Adipose tissue (tissue), 3 donors: ENCODE measurements around the gene MAP1LC3B2. TPM values are rescaled to one million over a fixed set of nuclear protein-coding genes. Genes with fewer than 3 reads are reported as not detected.
"Not testable (repeated sequence)": the region's sequence is repeated elsewhere in the genome, so short reads cannot be mapped to it uniquely, and the experiment has no call there.

Experiments used
- H3K27ac ChIP-seq: one replicate; pipeline ENCODE4 v1.5.1; 2013; ENCODE audit warnings: low read depth, low read length
- WGBS, 3 donors: extraction: QIAGEN DNeasy Blood & Tissue Kit; methylation state at CpG; one replicate each; pipeline ENCODE4 v1.1.7; 2013; 5-methylcytosine and 5-hydroxymethylcytosine counted together
- polyA plus RNA-seq, 3 donors: library from polyadenylated mRNA; stranded (reverse); fragments of 200-250 nt; gene quantifications; one replicate each; pipeline ENCODE4 v1.2.3, GENCODE V29; 2013
- donor health status: healthy with polysubstance abuse.
- donor health status: Bipolar disorder and iron deficiency.
- donor health status: healthy.

The MAP1LC3B2 gene
- polyA plus RNA-seq, 3 donors: 0.44 to 1.5 (median 1.1) TPM

DNA sequence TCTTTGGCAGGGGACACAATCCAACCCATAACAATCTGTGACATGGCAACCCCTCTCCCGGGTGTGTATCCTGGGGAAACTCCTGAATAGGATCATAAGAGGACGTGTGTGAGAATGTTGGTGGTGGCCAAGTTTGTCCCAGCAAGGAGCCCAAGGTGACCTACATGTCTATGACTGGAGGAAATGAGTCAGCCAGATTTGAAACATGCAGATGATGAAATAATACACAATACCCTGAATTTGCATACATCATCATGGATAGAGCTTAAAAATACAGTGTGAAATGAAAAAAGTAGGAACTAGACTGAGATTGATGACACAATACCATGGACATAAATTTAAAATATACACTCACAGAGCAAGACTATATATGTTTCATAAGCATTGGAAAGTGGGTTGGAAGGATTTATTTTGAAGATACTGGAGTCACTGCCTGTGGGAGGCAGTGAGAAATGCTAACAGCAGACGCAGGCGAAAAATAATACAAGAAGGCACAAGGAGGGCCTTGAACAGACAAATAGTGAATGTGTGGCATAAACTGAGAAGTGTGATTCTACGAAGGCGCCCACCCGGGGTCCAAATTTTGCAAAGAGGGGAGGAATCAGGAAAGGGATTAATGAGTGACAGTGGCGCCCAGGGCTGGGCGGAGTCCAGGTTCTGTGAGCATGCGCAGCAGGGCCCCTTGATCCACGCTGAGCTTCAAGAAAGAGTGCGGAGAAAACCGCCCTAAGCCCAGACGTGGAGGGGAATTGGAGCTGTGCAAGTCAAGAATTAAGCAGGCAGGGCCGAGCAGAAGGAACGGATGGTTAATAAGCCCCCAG, 7.0 kb upstream of the MAP1LC3B2 start:
- 89 to 91% (median 90%) methylated on average over 16 of the region's 16 CpGs for WGBS, 3 donors
- no peak overlapping the region for H3K27ac ChIP-seq

DNA sequence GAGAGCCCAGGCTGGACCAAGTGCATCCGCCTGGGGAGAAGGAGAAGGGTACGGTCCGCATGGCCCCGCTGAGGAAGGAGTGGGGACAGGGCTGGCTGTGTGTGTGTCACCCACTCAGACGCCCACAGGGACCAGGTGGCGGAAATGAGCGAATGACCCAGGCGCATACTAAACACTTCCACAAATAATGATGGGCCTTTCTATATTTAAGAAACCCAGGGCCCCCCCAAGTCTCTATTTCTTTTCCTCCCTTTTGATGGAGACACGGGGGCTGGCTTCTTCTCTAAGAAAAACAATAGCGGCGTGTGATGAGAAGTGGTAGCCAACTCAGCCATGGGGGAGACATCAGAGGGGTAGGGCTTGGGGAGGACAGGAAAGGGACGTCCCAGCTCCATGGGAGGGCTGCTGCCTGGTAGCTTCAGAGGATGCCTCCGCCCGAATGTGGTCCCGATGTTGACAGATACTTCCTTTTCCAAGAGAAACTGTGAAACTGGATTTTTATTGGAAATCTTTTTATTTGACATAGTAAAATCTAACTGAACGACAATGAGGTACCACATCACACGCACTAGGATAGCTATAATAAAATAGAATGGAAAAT, 6.3 kb upstream of the MAP1LC3B2 start:
- WGBS, 3 donors: 85 to 91% (median 89%) methylated on average over 17 of the region's 17 CpGs
- no peak overlapping the region for H3K27ac ChIP-seq

DNA sequence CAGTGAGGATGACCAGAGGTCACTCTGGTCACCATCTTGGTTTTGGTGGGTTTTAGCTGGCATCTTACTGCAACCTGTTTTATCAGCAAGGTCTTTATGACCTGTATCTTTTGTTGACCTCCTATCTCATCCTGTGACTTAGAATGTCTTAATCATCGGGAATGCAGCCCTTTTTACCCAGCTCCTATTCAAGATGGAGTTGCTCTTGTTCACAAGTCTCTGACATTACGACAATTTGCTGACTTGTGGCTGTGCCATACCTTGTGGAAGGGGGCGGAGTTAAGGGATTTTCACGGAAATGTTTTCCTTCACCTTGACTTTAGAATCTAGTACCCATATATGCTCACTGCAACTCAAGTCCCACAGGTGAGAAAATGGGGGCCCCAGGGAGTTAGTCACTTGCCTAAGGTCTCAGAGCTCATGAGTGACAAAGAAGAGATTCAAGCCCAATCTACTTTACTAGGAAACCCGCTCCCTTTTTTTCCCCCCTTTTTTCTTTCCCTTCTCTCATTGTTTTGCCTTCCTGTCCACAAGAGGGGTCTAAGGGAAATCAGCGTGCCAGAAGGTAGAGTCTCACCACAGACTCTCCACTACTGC, 2.7 kb upstream of the MAP1LC3B2 start:
- H3K27ac ChIP-seq: no peak overlapping the region
- WGBS, 3 donors: 89 to 95% (median 95%) methylated on average over 6 of the region's 6 CpGs

DNA sequence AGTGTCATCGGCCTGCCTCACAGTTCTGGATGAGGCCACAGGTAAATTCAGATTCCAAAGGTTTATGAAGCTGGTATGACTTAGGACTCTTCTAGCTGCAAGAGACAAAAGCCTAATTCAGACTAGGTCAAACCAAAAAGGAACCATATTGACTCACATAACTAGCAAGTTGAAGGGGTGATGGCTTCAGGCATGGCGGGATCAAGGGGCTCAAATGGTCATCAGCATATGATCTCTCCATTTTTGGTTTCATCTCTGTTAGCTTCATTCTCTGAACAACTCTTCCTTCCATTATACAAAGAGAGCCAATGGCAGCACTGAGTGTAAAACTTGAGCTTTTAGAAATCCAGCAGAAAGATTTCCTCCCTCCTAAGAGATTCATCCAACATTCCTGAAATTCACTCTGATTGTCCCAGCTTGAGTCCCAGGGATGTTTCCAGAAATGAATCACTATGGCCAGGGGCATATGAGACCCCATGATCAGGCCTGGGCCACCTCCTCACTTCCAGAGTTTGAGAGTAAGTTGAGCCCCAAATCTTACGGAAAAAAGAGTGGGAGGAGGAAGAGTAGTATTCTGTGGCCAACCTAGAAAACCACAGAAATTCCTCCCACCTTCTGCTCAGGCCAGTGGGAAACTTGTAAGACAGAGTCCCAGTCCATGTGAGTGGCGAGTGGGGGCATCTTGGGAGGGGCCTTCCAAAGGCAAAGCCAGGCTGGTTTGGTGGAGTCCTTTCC, 2.0 kb upstream of the MAP1LC3B2 start:
- H3K27ac ChIP-seq: no peak overlapping the region
- WGBS, 3 donors: 82 to 94% (median 85%) methylated on average over 4 of the region's 4 CpGs

DNA sequence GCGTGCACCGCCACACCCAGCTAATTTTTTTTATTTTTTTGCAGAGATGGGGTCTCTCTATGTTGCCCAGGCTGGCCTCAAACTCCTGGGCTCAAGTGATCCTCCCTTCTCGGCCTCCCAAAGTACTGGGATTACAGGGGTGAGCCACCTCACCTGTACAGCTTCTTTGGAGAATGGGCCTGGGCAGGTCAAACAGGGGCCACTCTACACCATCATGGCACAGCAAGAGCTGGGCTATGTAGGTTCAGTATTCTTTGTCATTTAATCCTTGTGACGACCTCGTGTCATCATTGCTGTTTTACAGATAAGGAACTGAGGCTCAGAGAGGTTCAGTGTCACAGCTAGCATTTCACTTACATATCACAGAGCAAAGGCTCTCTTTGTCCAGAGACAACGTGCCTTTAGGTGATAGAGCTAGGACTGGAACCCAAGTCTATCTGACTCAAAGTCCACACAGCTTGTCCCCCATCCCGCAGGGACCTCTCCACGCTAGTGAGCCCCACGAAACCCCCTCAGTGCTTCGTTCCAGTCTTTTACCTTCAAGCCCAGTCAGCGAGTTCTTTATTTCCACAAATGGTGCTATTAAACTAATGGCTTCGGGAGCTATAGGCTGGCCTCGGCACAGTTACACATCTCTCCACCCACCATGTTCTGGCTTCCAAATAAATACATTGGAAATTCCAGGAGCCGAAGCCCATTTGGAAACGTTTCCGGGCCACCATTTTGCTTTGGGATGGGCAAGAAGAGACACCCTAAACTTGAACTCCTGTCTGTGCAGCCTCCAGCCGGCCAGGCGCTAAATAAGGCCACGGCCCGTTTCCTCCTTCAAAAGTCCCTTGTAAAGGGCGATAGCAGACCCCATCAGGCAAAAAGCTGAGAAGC, 660 bp upstream of the MAP1LC3B2 start:
- 82 to 91% (median 86%) methylated on average over 21 of the region's 21 CpGs for WGBS, 3 donors

DNA sequence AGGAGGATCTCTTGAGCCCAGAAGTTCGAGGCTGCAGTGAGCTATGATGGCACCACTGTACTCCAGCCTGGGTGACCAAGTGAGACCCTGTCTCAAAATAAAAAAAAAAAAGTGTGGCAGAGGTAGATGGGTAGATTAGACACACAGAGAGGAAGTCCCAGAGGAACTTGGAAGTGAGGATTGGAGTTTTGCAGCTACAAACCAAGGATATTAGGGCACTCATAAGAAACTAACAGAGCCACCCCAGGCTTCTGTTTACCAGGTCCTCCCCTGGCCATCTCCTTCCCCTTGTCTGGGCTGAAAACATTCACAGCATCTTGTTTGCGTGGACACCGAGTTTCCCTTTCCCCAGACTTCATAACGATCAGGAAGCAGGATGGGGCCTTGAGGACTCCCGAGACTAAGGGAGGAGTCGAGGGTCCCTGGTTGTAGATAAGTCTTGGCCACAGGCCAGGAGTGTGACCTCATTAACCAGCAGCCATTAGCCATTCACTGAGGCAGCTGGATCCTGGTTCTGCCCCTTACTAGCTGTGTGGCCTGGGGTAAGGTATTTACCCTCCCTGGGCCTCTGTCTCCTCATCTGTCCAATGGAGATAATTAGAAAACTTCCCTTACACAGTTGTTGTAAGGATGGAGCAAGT, 2.1 kb downstream of the MAP1LC3B2 start:
- 40 to 59% (median 53%) methylated on average over 6 of the region's 6 CpGs for WGBS, 3 donors
- no peak overlapping the region for H3K27ac ChIP-seq

More for the DNA sequence above, 660 bp upstream of the MAP1LC3B2 start:
- H3K27ac ChIP-seq: no peak overlapping the region

- WGBS, 3 donors: 79 to 96% (median 88%) methylated on average over 7 of the region's 7 CpGs
- H3K27ac ChIP-seq: no peak overlapping the region
Measured at GRCh38 chr12:116562090-116562489, 2.9 kb downstream of the MAP1LC3B2 start.

GRCh38 chr12:116563262-116563661, 4.1 kb downstream of the MAP1LC3B2 start:
- WGBS, 3 donors: 98 to 100% (median 100%) methylated on average over 1 of the region's 1 CpG
- H3K27ac ChIP-seq: no peak overlapping the region

GRCh38 chr12:116564080-116564479, 4.9 kb downstream of the MAP1LC3B2 start:
- no peak overlapping the region for H3K27ac ChIP-seq

DNA sequence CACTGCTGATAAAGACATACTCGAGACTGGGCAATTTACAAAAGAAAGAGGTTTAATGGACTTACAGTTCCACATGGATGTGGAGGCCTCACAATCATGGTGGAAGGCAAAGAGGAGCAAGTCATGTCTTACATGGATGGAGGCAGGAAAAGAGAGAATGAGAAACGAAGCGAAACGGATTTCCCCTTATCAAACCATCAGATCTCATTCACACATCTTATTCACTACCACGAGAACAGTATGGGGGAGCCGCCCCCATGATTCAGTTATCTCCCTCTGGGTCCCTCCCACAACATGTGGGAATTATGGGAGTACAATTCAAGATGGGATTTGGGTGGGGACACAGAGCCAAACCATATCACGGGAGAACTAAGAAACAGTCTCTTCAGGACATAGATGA, 6.0 kb downstream of the MAP1LC3B2 start:
- not testable (repeated sequence) for H3K27ac ChIP-seq
- WGBS, 3 donors: 95% methylated on average over 7 of the region's 7 CpGs

GRCh38 chr12:116565963-116566362, 6.8 kb downstream of the MAP1LC3B2 start:
- no peak overlapping the region for H3K27ac ChIP-seq
- 86 to 91% (median 89%) methylated on average over 2 of the region's 2 CpGs for WGBS, 3 donors

- H3K27ac ChIP-seq: no peak overlapping the region
- 82 to 90% (median 88%) methylated on average over 2 of the region's 2 CpGs for WGBS, 3 donors
Measured at GRCh38 chr12:116568203-116568602, 9.0 kb downstream of the MAP1LC3B2 start.

DNA sequence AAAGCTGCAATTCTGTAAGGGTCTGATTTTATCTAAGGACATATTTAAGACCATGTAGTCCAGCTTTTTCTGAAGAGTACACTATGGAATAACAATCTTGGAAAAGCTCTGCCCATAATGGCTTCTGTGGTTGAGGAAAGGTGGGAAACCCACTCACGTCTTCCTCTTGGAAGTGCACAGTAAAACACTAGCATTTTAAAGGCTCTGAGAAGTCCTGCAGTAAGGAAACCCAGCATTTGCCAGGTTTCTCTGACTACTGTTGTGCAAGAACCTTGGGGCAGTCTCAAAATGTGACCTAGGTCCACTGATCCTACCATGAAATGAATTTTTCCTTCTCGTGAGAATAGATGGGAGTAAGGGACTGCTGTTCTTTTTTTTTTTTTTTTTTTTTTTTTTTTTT, 11.9 kb downstream of the MAP1LC3B2 start:
- H3K27ac ChIP-seq: no peak overlapping the region
- WGBS, 3 donors: 85 to 93% (median 91%) methylated on average over 2 of the region's 2 CpGs

- no peak overlapping the region for H3K27ac ChIP-seq
- WGBS, 3 donors: 90 to 92% (median 91%) methylated on average over 4 of the region's 4 CpGs
Measured at GRCh38 chr12:116573776-116574175, 14.6 kb downstream of the MAP1LC3B2 start.

DNA sequence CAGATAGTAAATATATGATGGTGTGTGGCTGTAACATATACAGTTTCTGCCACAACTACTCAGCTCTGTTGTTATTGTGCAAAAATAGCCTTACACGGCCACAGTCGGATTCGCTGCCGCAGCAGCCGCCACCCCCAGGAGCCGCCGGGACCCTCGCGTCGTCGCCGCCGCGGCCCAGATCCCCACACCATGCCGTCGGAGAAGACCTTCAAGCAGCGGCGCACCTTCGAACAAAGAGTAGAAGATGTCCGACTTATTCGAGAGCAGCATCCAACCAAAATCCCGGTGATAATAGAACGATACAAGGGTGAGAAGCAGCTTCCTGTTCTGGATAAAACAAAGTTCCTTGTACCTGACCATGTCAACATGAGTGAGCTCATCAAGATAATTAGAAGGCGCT, 16.6 kb downstream of the MAP1LC3B2 start:
- H3K27ac ChIP-seq: not testable (repeated sequence)

DNA sequence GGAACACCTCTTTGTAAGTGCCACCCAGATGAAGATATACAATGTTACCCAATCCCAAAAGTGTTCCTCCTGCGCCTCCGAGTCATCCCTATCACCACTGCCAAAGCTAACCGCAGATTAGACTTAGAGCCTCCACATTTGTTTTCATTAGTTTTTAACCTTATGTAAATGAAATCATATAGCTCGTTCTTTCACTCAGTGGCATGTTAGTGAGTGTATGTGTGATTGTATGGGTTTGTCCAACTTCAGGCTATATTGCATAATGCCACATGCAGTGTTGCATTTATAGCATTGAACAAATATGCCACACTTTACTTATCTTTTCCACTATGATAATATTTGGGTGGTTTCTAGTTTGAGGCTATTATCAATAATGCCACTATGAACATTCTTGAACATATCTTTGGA, 18.0 kb downstream of the MAP1LC3B2 start:
- 90 to 96% (median 92%) methylated on average over 4 of the region's 4 CpGs for WGBS, 3 donors
- H3K27ac ChIP-seq: no peak overlapping the region

More for the DNA sequence above, 16.6 kb downstream of the MAP1LC3B2 start:
- 93 to 95% (median 94%) methylated on average over 24 of the region's 24 CpGs for WGBS, 3 donors

DNA sequence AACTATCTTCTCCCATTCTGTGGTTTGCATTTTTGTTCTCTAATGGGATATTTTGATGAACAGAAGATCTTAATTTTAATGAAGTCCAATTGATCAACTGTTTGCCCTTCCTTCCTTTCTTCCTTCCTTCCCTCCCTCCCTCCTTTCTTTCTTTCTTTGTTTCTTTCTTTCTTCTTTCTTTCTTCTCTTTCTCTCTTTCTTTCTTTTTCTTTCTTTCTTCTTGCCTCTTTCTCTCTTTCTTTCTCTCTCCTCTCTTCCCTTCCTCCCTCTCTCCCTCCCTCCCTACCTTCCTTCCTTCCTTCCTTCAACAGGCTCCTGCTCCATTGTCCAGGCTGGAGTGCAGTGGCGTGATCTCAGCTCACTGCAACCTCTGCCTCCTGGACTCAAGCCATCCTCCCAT, 18.9 kb downstream of the MAP1LC3B2 start:
- WGBS, 3 donors: 75 to 92% (median 79%) methylated on average over 1 of the region's 1 CpG
- H3K27ac ChIP-seq: no peak overlapping the region

GRCh38 chr12:116582610-116583009, 23.4 kb downstream of the MAP1LC3B2 start:
- WGBS, 3 donors: 50 to 59% (median 54%) methylated on average over 11 of the region's 11 CpGs
- H3K27ac ChIP-seq: no peak overlapping the region
